GM18498 (cell line): ENCODE data around the gene ARL6IP5.

Experiments used
- ATAC-seq: cut with Tn5 transposase; IDR thresholded peaks from one replicate; pipeline ENCODE4 v1.9.1; 2021; ENCODE audit warnings: mild to moderate bottlenecking, moderate library complexity; ENCODE audit not compliant: unreplicated experiment

Gene ARL6IP5

DNA sequence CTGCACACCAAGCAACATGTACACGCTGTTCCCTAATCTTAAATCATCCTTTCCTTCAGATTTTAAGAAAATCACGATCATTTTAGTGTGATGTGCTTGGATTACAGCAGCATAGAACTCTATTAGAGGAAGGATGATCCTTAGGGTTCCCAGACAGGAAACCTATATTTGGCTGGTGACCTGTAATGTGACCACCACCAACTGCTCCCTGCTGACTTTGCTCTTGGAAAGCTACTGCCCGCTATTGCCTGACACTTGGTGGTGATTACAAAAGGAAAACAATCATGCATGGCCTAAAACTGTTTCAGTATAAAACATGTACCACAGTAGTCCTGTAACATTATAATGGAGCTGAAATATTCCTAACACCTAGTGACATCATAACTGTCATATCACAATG, 64.8 kb downstream of the ARL6IP5 start:
- no peak for ATAC-seq
